Non-pigmented ciliary epithelial cell (primary cell): Measurements from ENCODE around the gene LIX1L.

Experiments used
- DNase-seq: peaks from one replicate; pipeline ENCODE4 v3.0.0-alpha.2; 2010; ENCODE audit warnings: low read depth

The LIX1L gene

GRCh38 chr1:145963265-145964019, 5.6 kb upstream of the LIX1L start:
- DNase-seq = no peak

DNA sequence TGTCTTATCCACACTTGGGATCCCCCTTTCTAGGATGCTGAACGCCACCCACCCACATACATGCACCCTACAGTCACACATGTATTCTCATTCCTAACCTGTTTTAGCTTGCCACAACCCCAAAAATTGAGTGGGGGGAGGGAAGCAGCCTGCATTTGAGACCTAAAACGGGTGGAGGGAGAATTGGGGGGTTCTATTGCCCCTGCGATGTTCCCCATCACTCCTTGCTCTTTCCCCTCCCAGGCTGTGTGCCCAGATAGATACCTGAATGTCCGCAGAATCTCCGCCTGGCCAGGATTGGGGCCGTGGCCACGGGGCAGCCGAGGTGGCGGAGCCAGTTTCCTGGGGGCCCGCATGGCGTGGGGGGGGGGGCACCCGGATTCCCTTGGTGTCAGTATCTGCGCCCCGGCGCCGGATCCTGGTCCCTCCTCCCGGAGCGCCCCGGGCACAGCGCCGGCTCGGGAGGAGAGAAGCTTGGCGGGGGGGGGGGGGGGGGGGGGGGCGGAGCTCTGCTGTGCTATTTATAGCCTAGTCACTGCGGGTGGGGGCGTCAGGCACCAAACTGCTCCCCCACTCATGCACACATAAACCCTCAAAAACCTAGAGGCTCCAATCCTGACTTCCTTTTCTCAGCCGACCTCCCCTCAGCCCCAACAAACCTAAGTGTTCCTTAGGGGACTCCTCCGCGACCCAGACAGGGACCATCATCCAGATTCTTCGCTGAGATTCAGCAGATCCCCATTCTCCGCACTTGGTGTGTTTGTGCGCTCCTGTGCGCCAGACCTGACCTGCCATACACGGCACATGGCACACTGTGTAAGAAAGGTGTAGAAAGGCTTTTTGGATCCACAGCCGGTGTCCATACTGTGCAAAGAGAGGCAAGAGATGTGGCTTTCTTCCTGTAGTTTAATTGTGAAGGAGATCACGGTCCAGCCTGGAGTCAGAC, 4.6 kb upstream of the LIX1L start:
- no peak for DNase-seq

GRCh38 chr1:145961425-145962156, 3.8 kb upstream of the LIX1L start:
- no peak for DNase-seq

GRCh38 chr1:145961109-145961424, 3.2 kb upstream of the LIX1L start:
- DNase-seq = no peak

- no peak for DNase-seq
These were observed 2.8 kb upstream of the LIX1L start for GRCh38 chr1:145960468-145961108.

DNA sequence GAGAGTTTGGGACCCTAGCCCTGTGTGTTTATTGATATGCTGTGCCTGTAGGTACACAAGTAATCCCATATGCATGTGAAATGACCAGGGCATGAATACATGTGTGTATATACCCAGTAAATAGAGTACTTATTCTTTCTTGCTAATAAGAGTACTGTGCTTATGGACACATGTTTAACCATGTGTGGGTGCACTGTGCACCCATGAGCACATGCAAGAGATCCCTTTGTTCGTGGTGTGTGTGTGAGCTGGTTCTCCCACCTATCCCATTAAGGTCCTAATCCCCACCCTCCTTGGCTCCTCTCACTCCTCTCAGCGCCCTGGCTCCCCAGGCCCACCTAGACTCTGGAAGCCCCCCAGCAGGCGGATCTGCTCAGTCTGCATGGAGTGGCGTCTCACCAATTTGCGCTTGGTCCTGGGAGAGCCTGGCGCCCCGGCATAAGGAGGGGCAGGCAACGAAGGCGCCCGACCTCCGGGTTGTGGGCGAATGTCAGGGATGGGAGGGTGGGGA, 2.2 kb upstream of the LIX1L start:
- no peak for DNase-seq

GRCh38 chr1:145959333-145959732, 1.5 kb upstream of the LIX1L start:
- no peak for DNase-seq

DNA sequence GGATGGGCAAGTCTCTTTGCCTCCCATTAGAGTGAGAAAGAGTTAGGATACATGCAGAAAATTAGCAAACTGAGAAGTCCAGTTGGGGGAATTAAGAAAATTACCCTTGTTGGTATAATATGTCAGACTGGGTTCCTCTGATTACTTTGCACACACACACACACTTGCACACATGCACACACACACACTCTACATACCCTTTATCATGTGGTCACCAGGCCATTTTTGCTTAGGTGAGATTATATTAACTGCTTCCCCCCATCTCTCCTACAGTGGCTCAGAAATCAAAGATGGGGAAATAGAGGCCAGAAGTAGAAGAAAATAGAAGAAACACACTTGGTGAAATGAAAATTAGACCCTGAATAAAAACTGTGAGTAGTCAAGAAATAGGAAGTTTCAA, 917 bp upstream of the LIX1L start:
- no peak for DNase-seq

GRCh38 chr1:145956781-145957442, 905 bp downstream of the LIX1L start:
- DNase-seq = no peak

DNA sequence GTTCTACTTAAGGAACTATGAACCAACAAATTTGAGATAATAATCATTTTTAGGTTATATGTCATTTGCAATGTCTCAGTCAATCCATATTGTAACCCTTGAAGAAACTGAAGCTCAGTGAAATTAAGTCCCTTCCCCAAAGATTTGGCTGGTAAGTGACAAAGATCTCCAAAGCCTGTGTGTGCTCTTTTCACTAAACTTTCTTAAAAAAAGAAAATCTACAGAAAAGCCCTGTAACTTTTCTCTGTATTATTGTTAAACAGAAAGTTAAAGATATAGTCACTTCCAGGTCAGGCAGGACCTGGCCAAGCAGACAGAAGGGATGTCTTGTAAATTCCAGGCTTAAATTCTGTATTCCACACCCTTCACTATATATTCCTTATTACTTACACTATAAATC, 1.5 kb downstream of the LIX1L start:
- DNase-seq = no peak

DNA sequence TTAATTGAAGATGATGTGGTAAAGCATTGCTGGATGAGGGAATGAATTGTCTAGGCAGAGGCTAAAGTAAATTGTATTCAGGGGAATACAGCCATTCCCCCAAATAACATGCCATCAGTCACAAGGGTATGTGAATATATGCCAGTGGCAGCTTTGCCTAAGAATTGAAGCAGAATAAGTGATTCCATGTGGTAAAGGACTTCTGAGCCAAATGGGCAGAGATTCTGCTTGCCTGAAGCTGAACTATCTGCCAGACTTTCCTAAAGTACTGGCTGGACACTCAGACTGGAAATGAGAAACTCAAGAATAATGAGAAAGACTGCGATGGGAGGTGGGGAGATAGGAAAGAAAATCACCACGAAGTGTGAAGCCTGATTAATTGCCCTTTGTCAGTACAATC, 2.4 kb downstream of the LIX1L start:
- no peak for DNase-seq

DNA sequence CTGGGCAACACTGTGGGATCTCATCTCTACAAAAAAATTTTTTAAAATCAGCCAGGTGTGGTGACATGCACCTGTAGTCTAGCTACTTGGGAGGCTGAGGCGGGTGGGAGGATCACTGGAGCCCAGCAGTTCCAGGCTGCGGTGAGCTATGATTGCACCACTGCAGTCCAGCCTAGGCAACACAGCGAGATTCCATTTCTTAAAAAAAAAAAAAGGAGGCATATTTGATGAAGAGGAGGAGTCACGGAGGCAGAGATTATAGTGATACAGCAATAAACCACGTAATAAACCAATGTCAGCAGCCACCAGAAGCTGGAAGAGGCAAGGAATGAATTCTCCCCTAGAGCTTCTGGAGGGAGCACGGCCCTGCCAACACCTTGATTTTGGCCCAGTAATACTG, 4.0 kb downstream of the LIX1L start:
- no peak for DNase-seq

DNA sequence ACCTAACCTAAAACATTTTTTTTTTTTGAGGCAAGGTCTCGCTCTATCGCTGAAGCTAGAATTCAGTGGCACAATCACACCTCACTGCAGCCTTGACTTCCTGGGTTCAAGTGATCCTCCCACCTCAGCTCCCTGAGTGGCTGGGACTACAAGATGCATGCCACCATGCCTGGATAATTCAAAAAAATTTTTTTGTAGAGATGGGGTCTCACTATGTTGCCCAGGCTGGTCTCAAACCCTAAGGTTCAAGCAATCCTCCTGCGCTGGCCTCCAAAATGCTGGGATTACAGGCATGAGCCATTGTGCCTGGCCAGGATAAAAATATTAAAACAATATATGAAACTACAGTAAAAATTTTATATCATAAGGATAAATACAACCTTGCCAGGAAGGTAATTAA, 4.9 kb downstream of the LIX1L start:
- DNase-seq = no peak

- no peak for DNase-seq
These were observed 6.3 kb downstream of the LIX1L start for GRCh38 chr1:145951526-145951925.

DNA sequence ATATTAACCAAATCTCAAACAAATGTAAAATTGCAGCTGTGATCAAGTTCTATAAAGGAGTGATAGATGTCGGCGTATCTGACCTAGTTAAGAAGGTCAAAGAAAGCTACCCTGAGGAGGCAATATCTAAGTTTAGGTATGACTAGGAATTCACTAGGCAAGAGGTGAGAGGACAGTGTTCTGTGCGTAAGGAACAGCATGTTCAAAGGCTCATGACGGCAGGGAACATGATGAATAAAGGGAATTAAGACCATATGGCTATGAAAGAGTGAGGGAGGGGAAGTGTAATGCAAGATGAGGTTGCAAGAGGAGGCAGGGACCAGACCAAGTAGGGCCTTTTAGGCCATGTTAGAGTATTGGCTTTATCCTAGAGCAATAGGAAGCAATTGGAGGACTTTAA, 8.6 kb downstream of the LIX1L start:
- no peak for DNase-seq

DNA sequence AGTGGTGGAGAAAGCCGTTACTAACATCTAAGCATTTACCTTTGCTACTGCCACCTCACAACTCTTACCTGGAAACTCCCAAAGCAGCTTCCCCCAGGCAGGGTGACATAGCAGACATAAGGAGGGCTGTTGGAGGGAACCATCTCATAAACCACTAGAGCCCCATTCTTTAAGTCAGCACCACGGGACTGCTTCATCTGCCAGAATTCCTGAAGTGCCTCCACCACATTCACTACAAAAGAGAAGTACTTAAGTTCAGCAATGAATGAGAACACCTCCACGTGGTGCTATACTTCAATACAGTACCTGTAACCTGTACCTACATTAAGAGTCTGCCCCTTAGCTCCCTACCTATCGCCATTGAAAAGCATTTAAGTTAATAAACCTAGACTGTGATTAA, 10.3 kb downstream of the LIX1L start:
- no peak for DNase-seq

DNA sequence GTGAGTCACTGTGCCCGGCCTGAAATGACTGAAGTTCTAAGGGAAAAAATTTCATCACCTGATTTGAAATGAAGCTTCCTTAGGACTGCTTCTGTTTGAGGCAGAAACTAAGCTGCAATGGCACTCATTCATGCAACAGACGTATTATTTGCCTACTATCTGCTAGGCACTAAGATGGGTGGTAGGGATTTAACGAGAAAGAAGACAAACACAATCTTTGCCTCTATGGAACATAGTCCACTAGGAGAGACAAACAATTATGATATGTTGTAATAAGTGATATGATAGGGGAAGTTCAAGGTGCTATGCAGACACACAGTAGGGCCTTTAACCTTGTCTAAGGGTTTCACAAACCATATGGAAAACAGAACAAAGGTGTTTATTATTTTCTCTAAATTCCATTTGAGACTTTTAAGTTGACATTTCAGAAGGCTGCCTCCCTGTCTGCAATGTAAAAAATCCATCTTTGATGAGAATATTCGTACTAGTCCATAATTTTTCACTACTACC, 11.3 kb downstream of the LIX1L start:
- DNase-seq = no peak

GRCh38 chr1:145944532-145944931, 13.3 kb downstream of the LIX1L start:
- DNase-seq = no peak

- DNase-seq = no peak
These were observed 14.9 kb downstream of the LIX1L start for GRCh38 chr1:145942871-145943270.

DNA sequence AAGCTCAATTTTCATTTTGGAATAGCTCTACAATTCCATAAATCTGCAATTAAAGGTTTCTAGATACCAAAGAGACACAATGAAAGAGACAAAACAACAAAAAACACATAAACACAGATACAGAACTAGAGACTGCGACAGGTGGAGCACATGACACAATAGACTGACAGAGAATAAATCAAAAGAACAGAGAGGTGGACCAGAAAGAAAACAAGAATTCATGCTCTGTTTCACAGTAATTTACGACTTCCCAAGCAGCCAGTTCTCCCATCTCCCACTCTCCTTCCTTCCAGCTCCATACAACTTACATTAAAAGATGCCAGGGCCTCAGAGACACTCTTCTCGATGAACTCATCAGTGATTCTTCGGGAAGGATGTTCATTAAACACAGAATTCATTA, 15.4 kb downstream of the LIX1L start:
- DNase-seq = no peak

GRCh38 chr1:145937436-145937835, 20.4 kb downstream of the LIX1L start:
- no peak for DNase-seq
